GM21447 (cell line): Measurements from ENCODE around the gene PPP1R13L.
"Not testable (repeated sequence)": the region's sequence is repeated elsewhere in the genome, so short reads cannot be mapped to it uniquely, and the experiment has no call there.

ENCODE experiments used
- ATAC-seq: cut with Tn5 transposase; IDR thresholded peaks from one replicate; pipeline ENCODE4 v1.9.1; 2021; ENCODE audit not compliant: unreplicated experiment

Gene PPP1R13L

GRCh38 chr19:45349126-45349415 lies 55.8 kb downstream of the PPP1R13L start:
- no peak for ATAC-seq

- ATAC-seq: no peak
Measured at GRCh38 chr19:45348367-45349125, 56.3 kb downstream of the PPP1R13L start.

GRCh38 chr19:45347570-45348366 lies 57.1 kb downstream of the PPP1R13L start:
- ATAC-seq: no peak

GRCh38 chr19:45346449-45346848 lies 58.4 kb downstream of the PPP1R13L start:
- ATAC-seq: no peak

- ATAC-seq: no peak
Measured at GRCh38 chr19:45345506-45345860, 59.4 kb downstream of the PPP1R13L start.

- no peak for ATAC-seq
Measured at GRCh38 chr19:45344621-45345505, 60.0 kb downstream of the PPP1R13L start.

- ATAC-seq: no peak
Measured at GRCh38 chr19:45342911-45343310, 62.0 kb downstream of the PPP1R13L start.

- no peak for ATAC-seq
Measured at GRCh38 chr19:45340899-45341453, 63.9 kb downstream of the PPP1R13L start.

GRCh38 chr19:45340232-45340898 lies 64.5 kb downstream of the PPP1R13L start, which contains the start of gene KLC3:
TSS of gene KLC3 (plus strand) at chr19:45340750. CDS start at chr19:45345542, 4,792 bp downstream.
- ATAC-seq: no peak

GRCh38 chr19:45339629-45340028 lies 65.2 kb downstream of the PPP1R13L start:
- no peak for ATAC-seq

- no peak for ATAC-seq
Measured at GRCh38 chr19:45336696-45337251, 68.1 kb downstream of the PPP1R13L start.

- not testable (repeated sequence) for ATAC-seq
Measured at GRCh38 chr19:45334881-45335280, 70.0 kb downstream of the PPP1R13L start.

- no peak for ATAC-seq
Measured at GRCh38 chr19:45333609-45334303, 71.1 kb downstream of the PPP1R13L start.

GRCh38 chr19:45331411-45331810 lies 73.5 kb downstream of the PPP1R13L start:
- no peak for ATAC-seq
